H1 (cell line): ENCODE data around the gene OXCT2. TPM values are rescaled to one million over a fixed set of nuclear protein-coding genes. Genes with fewer than 3 reads are reported as not detected.

ENCODE experiments used
- CTCF ChIA-PET: fragments of 300-600 bp; sonication (Branson Sonifier 250); formaldehyde crosslinking; loops from one replicate; lab custom pipeline; 2021; ENCODE audit not compliant: partially characterized antibody; lab: Charles Lee
- POLR2A ChIA-PET: fragments of 300-600 bp; sonication (Branson Sonifier 250); formaldehyde crosslinking; loops from one replicate; lab custom pipeline; 2021; ENCODE audit warnings: inconsistent platforms; ENCODE audit not compliant: partially characterized antibody; lab: Charles Lee
- DNase-seq, 2 experiments: peaks; one replicate each; pipeline versions ENCODE4 v3.0.0 to v3.0.0-alpha.2; 2010 to 2022; ENCODE audit warnings: low spot score in 2 of 2, low read depth in 1 of 2, mixed read lengths in 1 of 2
- FAIRE-seq: peaks from 2 replicates; lab custom pipeline; 2011; peaks lifted over from hg19 to GRCh38; lab: Jason Lieb, UNC
- H2AFZ ChIP-seq: 2 replicates; pipeline ENCODE4 v1.8.1; 2012; ENCODE audit warnings: low read length, inconsistent platforms
- H2AK5ac ChIP-seq: 2 replicates; pipeline ENCODE4 v1.6.1; 2013; ENCODE audit warnings: low read depth, low read length
- H2BK120ac ChIP-seq: replicated peaks from 2 replicates; pipeline ENCODE3; 2013; ENCODE audit warnings: low read depth, low read length, inconsistent platforms
- H2BK12ac ChIP-seq: 2 replicates; pipeline ENCODE4 v1.6.1; 2013; ENCODE audit warnings: low read depth, low read length
- H2BK15ac ChIP-seq: 2 replicates; pipeline ENCODE4 v1.6.1; 2013; ENCODE audit warnings: low read length
- H2BK20ac ChIP-seq: 2 replicates; pipeline ENCODE4 v1.6.1; 2013; ENCODE audit warnings: low read length
- H2BK5ac ChIP-seq: 2 replicates; pipeline ENCODE4 v1.6.1; 2013; ENCODE audit warnings: low read depth, low read length
- H3K14ac ChIP-seq: 2 replicates; pipeline ENCODE4 v1.6.1; 2013; ENCODE audit warnings: inconsistent platforms; ENCODE audit not compliant: insufficient read length
- H3K18ac ChIP-seq: 2 replicates; pipeline ENCODE4 v1.6.1; 2013; ENCODE audit warnings: low read length; ENCODE audit errors: extremely low read depth
- H3K23ac ChIP-seq: 2 replicates; pipeline ENCODE4 v1.6.1; 2013; ENCODE audit warnings: inconsistent platforms; ENCODE audit not compliant: insufficient read length
- H3K23me2 ChIP-seq: 2 replicates; pipeline ENCODE4 v1.6.1; 2013; ENCODE audit warnings: low read depth, low read length
- H3K27ac ChIP-seq: 2 replicates; pipeline ENCODE4 v1.6.1; 2011; ENCODE audit warnings: low read depth, low read length, inconsistent platforms
- H3K27me3 ChIP-seq, 4 experiments: replicated peaks in 1 of 4; 1 replicate in 1 of 4; 2 replicates in 3 of 4; pipeline versions ENCODE4 v1.6.1 to v1.8.1; 2011 to 2013; ENCODE audit warnings: low read length in 3 of 4, mild to moderate bottlenecking in 3 of 4, inconsistent platforms in 2 of 4, mixed read lengths in 2 of 4, moderate library complexity in 1 of 4; ENCODE audit not compliant: control insufficient read depth in 3 of 4, insufficient read depth in 3 of 4; ENCODE audit errors: extremely low read depth in 1 of 4
- H3K36me3 ChIP-seq, 4 experiments: 2 replicates each; pipeline versions ENCODE4 v1.6.1 to v1.8.1; 2011 to 2013; ENCODE audit warnings: mild to moderate bottlenecking in 4 of 4, low read length in 3 of 4, moderate library complexity in 2 of 4, control low read depth in 1 of 4, inconsistent platforms in 1 of 4; ENCODE audit not compliant: insufficient read depth in 4 of 4, control insufficient read depth in 2 of 4
- H3K4ac ChIP-seq: replicated peaks from 2 replicates; pipeline ENCODE3; 2013; ENCODE audit warnings: low read length, low read depth, mixed read lengths, inconsistent platforms; ENCODE audit not compliant: insufficient read length
- H3K4me1 ChIP-seq, 4 experiments: replicated peaks in 1 of 4; 1 replicate in 1 of 4; 2 replicates in 3 of 4; pipeline versions ENCODE4 v1.6.1 to v1.8.1; 2011 to 2013; ENCODE audit warnings: low read length in 3 of 4, inconsistent platforms in 2 of 4, mixed read lengths in 1 of 4; ENCODE audit not compliant: insufficient read depth in 4 of 4, control insufficient read depth in 3 of 4
- H3K4me2 ChIP-seq, 2 experiments: 2 replicates each; pipeline versions ENCODE4 v1.6.1 to v1.8.1; 2011 to 2013; ENCODE audit warnings: low read depth in 2 of 2, low read length in 2 of 2, control low read depth in 1 of 2, inconsistent platforms in 1 of 2, mild to moderate bottlenecking in 1 of 2; ENCODE audit not compliant: insufficient read depth in 1 of 2
- H3K4me3 ChIP-seq, 4 experiments: fragments of 200-600, 300-600 bp in 1 of 4; sonication (generic), shearing (Covaris generic), sonication (Bioruptor Twin) in 1 of 4; 2 replicates each; pipeline versions ENCODE4 v1.5.1 to v1.8.1; 2011 to 2016; ENCODE audit warnings: low read length in 4 of 4, low read depth in 3 of 4, control low read depth in 2 of 4, inconsistent platforms in 2 of 4, mild to moderate bottlenecking in 2 of 4, mixed read lengths in 1 of 4, moderate library complexity in 1 of 4; ENCODE audit not compliant: insufficient read depth in 2 of 4; ENCODE audit errors: extremely low read depth in 1 of 4
- H3K56ac ChIP-seq: replicated peaks from 2 replicates; pipeline ENCODE3; 2013; ENCODE audit warnings: low read depth, mild to moderate bottlenecking, mixed read lengths, low read length, inconsistent platforms; ENCODE audit not compliant: insufficient read length
- H3K79me1 ChIP-seq: 2 replicates; pipeline ENCODE4 v1.6.1; 2013; ENCODE audit warnings: low read depth, low read length, control low read depth
- H3K79me2 ChIP-seq, 2 experiments: 2 replicates each; pipeline versions ENCODE4 v1.6.1 to v1.8.1; 2012 to 2013; ENCODE audit warnings: low read length in 2 of 2, mild to moderate bottlenecking in 2 of 2, inconsistent platforms in 1 of 2; ENCODE audit not compliant: insufficient read depth in 2 of 2, control insufficient read depth in 1 of 2
- H3K9ac ChIP-seq, 4 experiments: replicated peaks in 1 of 4; 1 replicate in 1 of 4; 2 replicates in 3 of 4; pipeline versions ENCODE4 v1.6.1 to v1.8.1; 2011 to 2013; ENCODE audit warnings: low read depth in 3 of 4, low read length in 3 of 4, control low read depth in 2 of 4, mild to moderate bottlenecking in 2 of 4, moderate library complexity in 2 of 4, inconsistent platforms in 1 of 4; ENCODE audit errors: extremely low read depth in 1 of 4
- H3K9me3 ChIP-seq, 2 experiments: 2 replicates each; pipeline versions ENCODE4 v1.6.1 to v1.8.1; 2012 to 2013; ENCODE audit warnings: mild to moderate bottlenecking in 2 of 2, moderate library complexity in 2 of 2, control low read depth in 1 of 2, inconsistent platforms in 1 of 2, low read depth in 1 of 2, low read length in 1 of 2, mixed read lengths in 1 of 2; ENCODE audit not compliant: insufficient read depth in 2 of 2
- H4K20me1 ChIP-seq, 2 experiments: replicated peaks in 1 of 2; 2 replicates each; pipeline versions ENCODE3 to v1.8.1; 2011 to 2013; ENCODE audit warnings: inconsistent platforms in 2 of 2, low read length in 2 of 2, mild to moderate bottlenecking in 1 of 2; ENCODE audit not compliant: insufficient read depth in 2 of 2, control insufficient read depth in 1 of 2
- H4K5ac ChIP-seq: 2 replicates; pipeline ENCODE4 v1.6.1; 2013; ENCODE audit warnings: low read length, low read depth, mixed read lengths, inconsistent platforms; ENCODE audit not compliant: insufficient read length
- H4K8ac ChIP-seq: 2 replicates; pipeline ENCODE4 v1.8.0; 2013; ENCODE audit warnings: mild to moderate bottlenecking, moderate library complexity, low read length, inconsistent platforms; ENCODE audit not compliant: insufficient read depth; ENCODE audit errors: extremely low read depth
- H4K91ac ChIP-seq: replicated peaks from 2 replicates; pipeline ENCODE3; 2013; ENCODE audit warnings: low read length, mixed read lengths, inconsistent platforms; ENCODE audit not compliant: insufficient read length
- EP300 ChIP-seq, 2 experiments: IDR thresholded peaks; 1 replicate in 1 of 2; 2 replicates in 1 of 2; pipeline ENCODE4 v1.6.1; 2011 to 2012; ENCODE audit warnings: low read depth in 2 of 2, low read length in 2 of 2, mild to moderate bottlenecking in 2 of 2, borderline replicate concordance in 1 of 2, inconsistent platforms in 1 of 2, moderate library complexity in 1 of 2
- SUZ12 ChIP-seq: fragments of 200-600 bp; sonication (generic); IDR thresholded peaks from 2 replicates; pipeline ENCODE4 v1.6.1; 2012; ENCODE audit warnings: mild to moderate bottlenecking, inconsistent platforms, low read length, moderate library complexity, mixed read lengths
- WGBS, 2 experiments: shearing (Covaris generic) in 1 of 2; methylation state at CpG; one replicate each; pipeline versions ENCODE4 v1.1.6 to v1.1.7; 2013 to 2015; ENCODE audit warnings: low lambda C conversion rate in 2 of 2, mixed read lengths in 2 of 2, inconsistent platforms in 1 of 2, low coverage in 1 of 2, missing lambda C conversion rate in 1 of 2; ENCODE audit not compliant: insufficient replicate concordance in 2 of 2, insufficient coverage in 1 of 2, insufficient read length in 1 of 2; ENCODE audit errors: extremely low coverage in 1 of 2, missing lambda C conversion rate in 1 of 2; 5-methylcytosine and 5-hydroxymethylcytosine counted together
- polyA plus RNA-seq, 7 experiments: library from polyadenylated mRNA; depleted of rRNA in 3 of 7; stranded (reverse) in 5 of 7; unstranded in 2 of 7; fragments of >200 nt in 5 of 7; fragments of 200-250 nt in 2 of 7; gene quantifications; 1 replicate in 5 of 7; 2 replicates in 1 of 7; 4 replicates in 1 of 7; pipeline versions ENCODE4 v1.2.1 to v1.2.3, GENCODE V29; 2011 to 2013; ENCODE audit warnings: missing spikeins in 2 of 7, mixed read lengths in 2 of 7
- total RNA-seq: library from RNA; stranded (reverse); fragmentation: NEBNext Ultra II Directional; extraction: Animal tissue kit (Norgen Biotek cat#: 25700); gene quantifications from 2 replicates; pipeline ENCODE4 v1.2.1, GENCODE V29; 2021

The OXCT2 gene
- total and polyA plus RNA-seq, 2 of the 8 experiments (the other 6 are each of a cell fraction or from before 2014, with no cell fraction given), result 2.6 to 2.9 TPM

GRCh38 chr1:39788758-39789570, 17.8 kb upstream of the OXCT2 start, which contains the start of gene BMP8B:
TSS of gene BMP8B (minus strand) at chr1:39788865. CDS start at chr1:39788485, 380 bp downstream.
- Histone ChIP-seq H3K23me2 (peaks cover 7% of the 10 kb centered on the region; the same call in 1 of the 2 replicates), H3K79me1 (no peaks in the 10 kb centered on the region), H3K4me1 (no peaks in the 10 kb centered on the region), H2AFZ (peak within 1 kb of the TSS; percentile 40; the same call in 1 of the 2 replicates), H3K23ac (no peak within 1 kb of the TSS), H3K36me3 (no peaks in the 10 kb centered on the region), H3K4me3 (peak within 1 kb of the TSS; percentile 23 to 68 (median 38); a peak in 6 of 8 replicates), H3K56ac (no peak within 1 kb of the TSS), H3K18ac (no peak within 1 kb of the TSS; the same call in 1 of the 2 replicates), H2AK5ac (no peak within 1 kb of the TSS), H3K27ac (no peak within 1 kb of the TSS), H2BK5ac (no peak within 1 kb of the TSS), H4K91ac (no peak within 1 kb of the TSS), H2BK120ac (no peak within 1 kb of the TSS), H2BK12ac (no peak within 1 kb of the TSS), H3K9ac (no peak within 1 kb of the TSS), H2BK15ac (no peak within 1 kb of the TSS), H2BK20ac (no peak within 1 kb of the TSS), H3K4me2 (peak within 1 kb of the TSS; percentile 45 to 77), H3K79me2 (no peaks in the 10 kb centered on the region), H3K9me3 (no peaks in the 10 kb centered on the region), H4K8ac (peak within 1 kb of the TSS; percentile 85; the same call in 1 of the 2 replicates), H4K5ac (no peak within 1 kb of the TSS), H3K14ac (no peak within 1 kb of the TSS), H3K27me3 (peaks cover 34 to 62% (median 47%) of the 10 kb centered on the region in 4 experiments), H3K4ac (peak within 1 kb of the TSS; percentile 38), H4K20me1 (peaks cover 0 to 4% of the 10 kb centered on the region in 2 experiments)
- DNase-seq, result peak in 1 of 2 experiments; percentile 75
- ChIA-PET CTCF (interaction anchor here (0.6 to 1.7 kb wide), 3 partner anchors 9 to 69 kb away, joined by 3 to 7 read pairs (median 5); no protein-coding TSS in a partner anchor), POLR2A (interaction anchor here (0.7 to 1.9 kb wide), 4 partner anchors 9 to 113 kb away, joined by 3 to 5 read pairs (median 3); no protein-coding TSS in a partner anchor)
- WGBS, 2 experiments, result 1% methylated on average over 24 of the region's 91 CpGs; no CpG with 5 or more reads in 1 of the 2 experiments
- no peak for FAIRE-seq
- peak; percentile 65; the same call in 1 of the 2 replicates for TF ChIP-seq SUZ12
- no peak for TF ChIP-seq EP300 (IDR thresholded peaks at IDR 0.05; ENCODE audit: borderline replicate concordance in 1 of 2, low read depth in 2 of 2, low read length in 2 of 2)
